D721Med (cell line): ENCODE data around the gene EMILIN3.

Experiments used
- DNase-seq: peaks from one replicate; pipeline ENCODE4 v3.0.0; 2011; ENCODE audit warnings: low spot score; ENCODE audit not compliant: insufficient read length
- FAIRE-seq: peaks from 2 replicates; lab custom pipeline; 2011; peaks lifted over from hg19 to GRCh38; lab: Jason Lieb, UNC
- TF ChIP-seq, protein P1 (sequence below): IDR thresholded peaks from 2 replicates; pipeline ENCODE4 v1.5.1; 2012; ENCODE audit warnings: mild to moderate bottlenecking, control low read depth; ENCODE audit not compliant: insufficient read depth; ENCODE audit errors: missing control alignments

EMILIN3 gene

GRCh38 chr20:41345729-41346067, 20.9 kb downstream of the EMILIN3 start:
- TF ChIP-seq, protein P1, sequence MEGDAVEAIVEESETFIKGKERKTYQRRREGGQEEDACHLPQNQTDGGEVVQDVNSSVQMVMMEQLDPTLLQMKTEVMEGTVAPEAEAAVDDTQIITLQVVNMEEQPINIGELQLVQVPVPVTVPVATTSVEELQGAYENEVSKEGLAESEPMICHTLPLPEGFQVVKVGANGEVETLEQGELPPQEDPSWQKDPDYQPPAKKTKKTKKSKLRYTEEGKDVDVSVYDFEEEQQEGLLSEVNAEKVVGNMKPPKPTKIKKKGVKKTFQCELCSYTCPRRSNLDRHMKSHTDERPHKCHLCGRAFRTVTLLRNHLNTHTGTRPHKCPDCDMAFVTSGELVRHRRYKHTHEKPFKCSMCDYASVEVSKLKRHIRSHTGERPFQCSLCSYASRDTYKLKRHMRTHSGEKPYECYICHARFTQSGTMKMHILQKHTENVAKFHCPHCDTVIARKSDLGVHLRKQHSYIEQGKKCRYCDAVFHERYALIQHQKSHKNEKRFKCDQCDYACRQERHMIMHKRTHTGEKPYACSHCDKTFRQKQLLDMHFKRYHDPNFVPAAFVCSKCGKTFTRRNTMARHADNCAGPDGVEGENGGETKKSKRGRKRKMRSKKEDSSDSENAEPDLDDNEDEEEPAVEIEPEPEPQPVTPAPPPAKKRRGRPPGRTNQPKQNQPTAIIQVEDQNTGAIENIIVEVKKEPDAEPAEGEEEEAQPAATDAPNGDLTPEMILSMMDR = no peak
- FAIRE-seq (no peak), DNase-seq (no peak)

DNA sequence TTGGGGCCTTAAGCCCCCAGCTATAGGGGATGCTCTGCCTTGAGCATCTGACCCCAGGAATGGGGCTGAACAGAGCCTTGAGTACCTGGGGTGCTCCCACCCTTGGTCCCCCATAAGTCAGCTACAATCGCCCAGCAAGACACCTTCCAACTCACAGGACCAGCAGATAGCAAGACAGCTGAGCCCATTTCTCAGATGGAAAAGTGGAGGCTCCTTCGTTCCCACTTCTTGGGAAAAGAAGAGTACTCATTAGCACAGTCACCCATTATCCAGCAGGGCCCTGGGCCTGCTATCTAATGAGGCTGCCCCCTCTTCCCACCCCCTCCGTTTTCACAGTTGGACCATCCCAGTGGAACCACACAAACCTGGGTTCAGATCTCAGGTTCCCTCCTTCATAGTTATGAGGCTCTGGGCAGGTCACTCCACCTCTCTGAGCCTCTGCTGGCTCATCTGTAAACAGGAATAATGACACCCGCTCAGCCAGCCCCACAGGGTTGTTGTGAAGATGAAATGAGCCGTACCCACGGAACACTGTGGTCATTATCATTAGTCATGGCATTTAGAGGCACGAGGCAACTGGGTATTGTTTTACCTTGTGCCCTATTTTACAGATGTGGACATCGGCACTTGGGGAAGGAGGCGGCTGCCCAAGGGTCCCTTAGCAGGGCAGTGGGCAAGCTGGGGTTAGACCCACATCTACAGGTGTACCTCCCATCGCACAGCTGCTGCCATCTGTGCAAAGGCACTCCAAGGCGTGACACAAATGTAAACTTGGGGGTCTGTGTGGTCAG, 21.5 kb downstream of the EMILIN3 start:
- FAIRE-seq (no peak), DNase-seq (no peak)
- TF ChIP-seq, protein P1 = no peak

DNA sequence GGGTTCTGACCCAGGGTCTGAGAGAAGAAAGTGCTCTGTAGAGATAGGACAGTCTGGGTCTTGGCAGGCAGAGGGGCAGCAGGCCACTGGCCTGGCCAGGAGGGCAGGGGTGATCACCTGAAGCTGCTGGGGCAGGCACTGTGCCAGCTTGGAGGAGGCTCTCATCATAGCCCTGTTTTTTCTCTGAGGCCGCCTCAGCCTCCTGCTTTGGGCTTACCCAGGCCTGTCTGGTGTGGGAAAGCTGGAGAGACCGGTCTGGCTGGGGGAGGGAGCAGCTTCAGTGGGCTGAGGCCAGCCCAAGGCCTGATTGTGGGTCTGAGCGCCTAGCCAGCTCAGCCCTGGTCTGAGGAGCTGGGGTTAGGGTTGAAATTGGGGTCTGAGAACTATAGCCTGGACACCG, 22.1 kb downstream of the EMILIN3 start:
- no peak for DNase-seq
- no peak for FAIRE-seq
- TF ChIP-seq, protein P1 = no peak

- DNase-seq = no peak
- no peak for FAIRE-seq
- TF ChIP-seq, protein P1 = no peak
Measured at GRCh38 chr20:41342474-41343464, 23.8 kb downstream of the EMILIN3 start.

DNA sequence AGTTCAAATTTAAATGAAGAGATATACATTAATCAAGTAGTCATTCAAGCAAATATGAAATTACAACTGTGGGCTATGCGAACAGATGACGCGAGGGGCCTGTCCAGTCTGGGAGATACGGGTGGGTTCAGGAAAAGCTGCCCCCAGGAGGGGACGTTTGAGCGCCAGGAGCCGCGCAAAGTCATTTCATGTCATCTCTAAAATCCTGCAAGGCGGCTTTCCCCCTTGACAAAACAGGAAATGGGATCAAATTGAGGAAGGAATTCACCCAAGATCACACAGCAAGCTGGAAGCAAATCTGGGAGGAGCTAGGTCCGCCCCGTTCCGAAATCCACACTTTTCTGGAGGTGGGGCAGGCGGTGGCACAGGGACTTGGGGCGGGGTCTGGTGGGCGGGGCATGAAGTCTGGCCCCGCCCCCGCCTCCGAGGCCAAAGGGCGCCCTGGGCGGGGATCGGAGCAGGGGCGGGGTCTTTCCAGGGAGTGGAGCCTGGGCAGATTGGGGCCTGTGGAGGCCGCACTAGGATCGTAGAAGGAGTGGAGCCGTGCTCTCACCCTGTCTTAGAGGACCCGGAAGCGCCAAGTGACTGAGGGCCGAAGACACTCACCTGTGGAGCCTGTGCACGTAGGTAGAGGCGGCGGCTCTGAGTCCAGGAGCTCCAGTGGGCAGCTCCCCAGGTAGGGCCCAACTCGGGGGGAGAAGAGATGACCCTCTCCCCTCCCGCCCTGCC, 26.1 kb downstream of the EMILIN3 start, which contains the start of gene LPIN3:
Gene LPIN3 (plus strand): TSS at position 495 of the 729 bp plus-strand sequence. CDS start 4,983 bp downstream, outside the sequence.
- DNase-seq (no peak), FAIRE-seq (no peak)
- TF ChIP-seq, protein P1 = peak; percentile 7

GRCh38 chr20:41339957-41340326, 26.7 kb downstream of the EMILIN3 start:
- TF ChIP-seq, protein P1 = peak; percentile 92
- DNase-seq (no peak), FAIRE-seq (no peak)
